Measurements from ENCODE around the gene CAPN7. TPM values are rescaled to one million over a fixed set of nuclear protein-coding genes. Genes with fewer than 3 reads are reported as not detected.
"Not testable (repeated sequence)": the region's sequence is repeated elsewhere in the genome, so short reads cannot be mapped to it uniquely, and the experiment has no call there.

Gene CAPN7
- total RNA-seq, 1 experiment from 2014 or later, result 27.7 TPM

- Histone ChIP-seq H3K27me3 (ENCODE audit: insufficient read depth, low read length) (no peaks in the 10 kb centered on the region), H3K79me2 (ENCODE audit: insufficient read depth, low read length) (no peaks in the 10 kb centered on the region), H2AFZ (ENCODE audit: low read depth, low read length, poor library complexity, severe bottlenecking) (no peak overlapping the region), H3K4me1 (ENCODE audit: control insufficient read depth in 1 of 2, insufficient read depth in 2 of 2, low read length in 2 of 2) (no peaks in the 10 kb centered on the region), H3K4me3 (replicated peaks in 1 of 2; ENCODE audit: low read depth in 1 of 2, low read length in 2 of 2) (no peak overlapping the region), H3K9me3 (ENCODE audit: control insufficient read depth in 1 of 2, insufficient read depth in 1 of 2, low read depth in 1 of 2, low read length in 2 of 2) (no peaks in the 10 kb centered on the region), H3K36me3 (ENCODE audit: control insufficient read depth in 1 of 2, insufficient read depth in 2 of 2, low read length in 2 of 2) (no peaks in the 10 kb centered on the region), H3K4me2 (ENCODE audit: low read length) (no peak overlapping the region), H3K27ac (ENCODE audit: low read depth, low read length) (no peak overlapping the region), H4K20me1 (ENCODE audit: insufficient read depth) (no peaks in the 10 kb centered on the region), H3K9me2 (ENCODE audit: insufficient read depth) (no peaks in the 10 kb centered on the region), H3K9ac (ENCODE audit: low read length) (no peak overlapping the region)
- TF ChIP-seq ELF1 (IDR thresholded peaks at IDR 0.05; ENCODE audit: borderline replicate concordance, low read depth) (no peak), CBX3 (IDR thresholded peaks at IDR 0.05; ENCODE audit: low read depth) (no peak), ATF3 (IDR thresholded peaks at IDR 0.05) (no peak), CTCF (IDR thresholded peaks at IDR 0.05 in 2 of 3, conservative IDR thresholded peaks at IDR 0.05 in 1 of 3; ENCODE audit: borderline replicate concordance in 1 of 3, insufficient read depth in 1 of 3, low read depth in 2 of 3, low read length in 2 of 3) (no peak), SIN3A (IDR thresholded peaks at IDR 0.05; ENCODE audit: low read depth) (no peak), SRF (IDR thresholded peaks at IDR 0.05; ENCODE audit: low read depth) (no peak)
- ChIA-PET RAD21 (ENCODE audit: low non-redundant PET in 1 of 2, low total read pairs in 2 of 2, uncharacterized antibody in 2 of 2, unreplicated experiment in 2 of 2) (no interaction called here), CTCF (no interaction called here), POLR2A (no interaction called here)
- ATAC-seq, result no peak
- intact Hi-C loops (cut with micrococcal nuclease), result no loop called here
- DNase-seq (ENCODE audit: low read depth, low spot score), result no peak
- no TSS peak for BruUV-seq (replicated peaks)
These were observed 41.0 kb upstream of the CAPN7 start for GRCh38 chr3:15165061-15165460.

GRCh38 chr3:15166391-15166790, 39.7 kb upstream of the CAPN7 start:
- H3K4me2 ChIP-seq (ENCODE audit: low read length); H3K4me1 ChIP-seq (ENCODE audit: control insufficient read depth in 1 of 2, insufficient read depth in 2 of 2, low read length in 2 of 2); H4K20me1 ChIP-seq (ENCODE audit: insufficient read depth); POLR2A ChIA-PET; RAD21 ChIA-PET (ENCODE audit: low non-redundant PET in 1 of 2, low total read pairs in 2 of 2, uncharacterized antibody in 2 of 2, unreplicated experiment in 2 of 2); H3K79me2 ChIP-seq (ENCODE audit: insufficient read depth, low read length); DNase-seq (ENCODE audit: low read depth, low spot score); ATAC-seq; H2AFZ ChIP-seq (ENCODE audit: low read depth, low read length, poor library complexity, severe bottlenecking); CTCF ChIA-PET; H3K9me3 ChIP-seq (ENCODE audit: control insufficient read depth in 1 of 2, insufficient read depth in 1 of 2, low read depth in 1 of 2, low read length in 2 of 2); H3K36me3 ChIP-seq (ENCODE audit: control insufficient read depth in 1 of 2, insufficient read depth in 2 of 2, low read length in 2 of 2); H3K27me3 ChIP-seq (ENCODE audit: insufficient read depth, low read length); H3K9ac ChIP-seq (ENCODE audit: low read length); BruUV-seq (replicated peaks); H3K4me3 ChIP-seq (replicated peaks in 1 of 2; ENCODE audit: low read depth in 1 of 2, low read length in 2 of 2); H3K9me2 ChIP-seq (ENCODE audit: insufficient read depth); intact Hi-C loops (cut with micrococcal nuclease); H3K27ac ChIP-seq (ENCODE audit: low read depth, low read length): not testable (repeated sequence)
